Thoracic aorta (tissue), 2 donors: Measurements from ENCODE around the gene MNAT1. TPM values are rescaled to one million over a fixed set of nuclear protein-coding genes. Genes with fewer than 3 reads are reported as not detected.

Experiments used
- ATAC-seq: fragments of 150-250 bp; one replicate; pipeline ENCODE4 v1.8.0; 2017; ENCODE audit warnings: low read depth; ENCODE audit not compliant: insufficient number of reproducible peaks, low FRiP score
- DNase-seq: peaks from one replicate; pipeline ENCODE4 v3.0.0-alpha.2; 2020; ENCODE audit warnings: low spot score
- H3K27ac ChIP-seq, 2 donors: fragments of 200-600 bp; sonication (generic); 1 replicate in 1 of 2; 2 replicates in 1 of 2; pipeline ENCODE4 v1.5.1; 2016; ENCODE audit warnings: mild to moderate bottlenecking in 2 of 2, moderate library complexity in 2 of 2
- H3K27me3 ChIP-seq: fragments of 200-600 bp; sonication (generic); replicated peaks from 2 replicates; pipeline ENCODE4 v1.6.0; 2016; ENCODE audit warnings: mild to moderate bottlenecking; ENCODE audit not compliant: insufficient read depth
- H3K36me3 ChIP-seq: fragments of 200-600 bp; sonication (generic); one replicate; pipeline ENCODE4 v1.5.1; 2016
- H3K4me1 ChIP-seq, 2 donors: fragments of 200-600 bp; sonication (generic); 1 replicate in 1 of 2; 2 replicates in 1 of 2; pipeline versions ENCODE4 v1.5.1 to v1.6.0; 2016; ENCODE audit warnings: low read depth in 2 of 2, mild to moderate bottlenecking in 1 of 2; ENCODE audit not compliant: control insufficient read depth in 1 of 2
- H3K4me3 ChIP-seq: fragments of 200-600 bp; sonication (generic); 2 replicates; pipeline ENCODE4 v1.5.1; 2016; ENCODE audit warnings: mild to moderate bottlenecking
- H3K9me3 ChIP-seq: fragments of 200-600 bp; sonication (generic); 2 replicates; pipeline ENCODE4 v1.5.1; 2016
- total RNA-seq, 2 donors: library from RNA; depleted of rRNA; stranded (reverse); fragments of >200 nt; gene quantifications; one replicate each; pipeline versions ENCODE4 v1.1.0 to v1.2.3, GENCODE V29; 2016
- TF ChIP-seq, protein P1 (sequence below): fragments of 200-600 bp; sonication (generic); IDR thresholded peaks from one replicate; pipeline ENCODE4 v1.5.1; 2019; ENCODE audit warnings: antibody characterized with exemption

The MNAT1 gene
- total RNA-seq, 2 donors from 2014 or later = 32.4 to 52.3 TPM

DNA sequence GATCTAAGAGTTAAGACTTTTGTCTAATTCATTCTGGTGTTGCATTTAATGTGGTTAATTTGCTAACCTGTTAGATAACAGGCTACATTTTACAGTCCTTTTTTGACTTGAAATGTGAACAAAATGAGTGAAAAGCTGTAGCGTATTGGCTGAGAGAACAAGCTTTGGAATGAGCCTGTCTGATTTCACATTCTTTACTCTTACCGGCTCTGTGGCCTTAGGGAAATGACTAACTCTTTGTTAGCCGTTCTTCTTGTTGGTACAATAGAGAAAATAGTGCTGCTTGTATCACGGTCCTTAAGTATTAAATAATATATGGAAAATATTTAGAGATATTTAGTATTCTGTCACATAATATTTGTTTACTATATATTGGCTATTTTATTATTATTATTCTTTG is 1.9 kb downstream of the MNAT1 start:
- H3K27me3 ChIP-seq = no peaks in the 10 kb centered on the region
- TF ChIP-seq, protein P1, sequence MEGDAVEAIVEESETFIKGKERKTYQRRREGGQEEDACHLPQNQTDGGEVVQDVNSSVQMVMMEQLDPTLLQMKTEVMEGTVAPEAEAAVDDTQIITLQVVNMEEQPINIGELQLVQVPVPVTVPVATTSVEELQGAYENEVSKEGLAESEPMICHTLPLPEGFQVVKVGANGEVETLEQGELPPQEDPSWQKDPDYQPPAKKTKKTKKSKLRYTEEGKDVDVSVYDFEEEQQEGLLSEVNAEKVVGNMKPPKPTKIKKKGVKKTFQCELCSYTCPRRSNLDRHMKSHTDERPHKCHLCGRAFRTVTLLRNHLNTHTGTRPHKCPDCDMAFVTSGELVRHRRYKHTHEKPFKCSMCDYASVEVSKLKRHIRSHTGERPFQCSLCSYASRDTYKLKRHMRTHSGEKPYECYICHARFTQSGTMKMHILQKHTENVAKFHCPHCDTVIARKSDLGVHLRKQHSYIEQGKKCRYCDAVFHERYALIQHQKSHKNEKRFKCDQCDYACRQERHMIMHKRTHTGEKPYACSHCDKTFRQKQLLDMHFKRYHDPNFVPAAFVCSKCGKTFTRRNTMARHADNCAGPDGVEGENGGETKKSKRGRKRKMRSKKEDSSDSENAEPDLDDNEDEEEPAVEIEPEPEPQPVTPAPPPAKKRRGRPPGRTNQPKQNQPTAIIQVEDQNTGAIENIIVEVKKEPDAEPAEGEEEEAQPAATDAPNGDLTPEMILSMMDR = no peak
- H3K4me1 ChIP-seq = peaks cover 10 to 16% of the 10 kb centered on the region in 2 donors
- ATAC-seq (no peak), DNase-seq (no peak)
- H3K36me3 ChIP-seq = no peaks in the 10 kb centered on the region
- H3K9me3 ChIP-seq = no peaks in the 10 kb centered on the region
- peak overlapping the region; percentile 89 for H3K4me3 ChIP-seq
- H3K27ac ChIP-seq = no peak overlapping the region

DNA sequence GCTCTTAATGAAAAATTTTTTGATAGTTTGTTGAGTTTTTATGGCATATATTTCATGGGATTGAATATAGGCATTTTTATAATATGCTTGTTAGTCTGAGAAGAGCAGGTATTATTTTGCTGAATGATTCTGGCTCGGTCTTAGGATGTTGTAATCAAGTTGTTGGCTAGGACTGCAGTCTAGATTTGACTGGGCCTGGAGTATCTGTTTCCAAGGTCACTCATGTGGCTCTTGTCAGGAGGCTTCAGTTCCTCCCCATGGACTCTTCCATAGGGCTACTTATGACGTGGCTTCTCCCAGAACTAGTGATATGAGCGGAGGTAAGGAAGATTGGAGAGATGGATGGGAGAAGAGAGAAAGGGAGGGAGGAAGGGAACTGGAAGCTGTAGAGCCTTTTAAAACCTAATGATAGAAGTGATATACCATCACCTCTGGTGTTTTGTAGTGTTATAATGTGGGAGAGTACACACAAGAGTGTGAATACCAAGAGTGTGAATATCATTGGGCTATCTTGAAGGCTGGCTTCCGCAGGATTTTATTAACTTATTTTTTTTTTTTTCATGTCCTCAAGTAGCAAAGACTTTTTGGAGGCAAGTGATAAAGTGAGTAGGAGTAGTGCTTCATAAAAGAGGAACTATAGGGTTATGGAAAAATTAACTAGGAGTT is 4.4 kb downstream of the MNAT1 start:
- Histone ChIP-seq H3K4me3 (no peak overlapping the region), H3K4me1 (peaks cover 10 to 16% of the 10 kb centered on the region in 2 donors), H3K27me3 (no peaks in the 10 kb centered on the region), H3K27ac (no peak overlapping the region), H3K9me3 (no peaks in the 10 kb centered on the region), H3K36me3 (no peaks in the 10 kb centered on the region)
- DNase-seq (no peak), ATAC-seq (no peak)
- TF ChIP-seq, protein P1 = no peak

DNA sequence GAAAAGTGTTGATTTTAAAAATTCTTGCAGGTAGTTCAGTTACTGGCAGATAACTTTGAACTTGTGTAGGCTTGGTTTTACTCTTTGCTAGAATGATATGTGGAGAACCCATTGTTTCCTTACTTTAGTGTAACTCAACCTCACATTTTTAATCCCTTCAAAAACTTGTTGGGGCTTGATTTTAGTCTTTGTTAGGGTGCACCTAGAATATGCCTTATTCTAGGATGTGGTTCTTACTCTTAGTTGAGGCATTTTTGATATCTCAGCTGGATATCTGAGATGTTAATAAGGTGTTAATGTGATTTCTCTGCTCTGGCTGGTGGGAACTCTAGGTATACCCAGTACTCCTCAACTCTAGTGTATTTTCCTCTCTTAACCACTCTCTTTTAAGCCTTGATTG is 10.0 kb downstream of the MNAT1 start:
- no peaks in the 10 kb centered on the region for H3K9me3 ChIP-seq
- no peak overlapping the region for H3K27ac ChIP-seq
- no peaks in the 10 kb centered on the region for H3K36me3 ChIP-seq
- DNase-seq = no peak
- TF ChIP-seq, protein P1 = no peak
- H3K4me3 ChIP-seq = no peak overlapping the region
- H3K4me1 ChIP-seq = no peaks in the 10 kb centered on the region
- ATAC-seq = no peak
- H3K27me3 ChIP-seq = no peaks in the 10 kb centered on the region

DNA sequence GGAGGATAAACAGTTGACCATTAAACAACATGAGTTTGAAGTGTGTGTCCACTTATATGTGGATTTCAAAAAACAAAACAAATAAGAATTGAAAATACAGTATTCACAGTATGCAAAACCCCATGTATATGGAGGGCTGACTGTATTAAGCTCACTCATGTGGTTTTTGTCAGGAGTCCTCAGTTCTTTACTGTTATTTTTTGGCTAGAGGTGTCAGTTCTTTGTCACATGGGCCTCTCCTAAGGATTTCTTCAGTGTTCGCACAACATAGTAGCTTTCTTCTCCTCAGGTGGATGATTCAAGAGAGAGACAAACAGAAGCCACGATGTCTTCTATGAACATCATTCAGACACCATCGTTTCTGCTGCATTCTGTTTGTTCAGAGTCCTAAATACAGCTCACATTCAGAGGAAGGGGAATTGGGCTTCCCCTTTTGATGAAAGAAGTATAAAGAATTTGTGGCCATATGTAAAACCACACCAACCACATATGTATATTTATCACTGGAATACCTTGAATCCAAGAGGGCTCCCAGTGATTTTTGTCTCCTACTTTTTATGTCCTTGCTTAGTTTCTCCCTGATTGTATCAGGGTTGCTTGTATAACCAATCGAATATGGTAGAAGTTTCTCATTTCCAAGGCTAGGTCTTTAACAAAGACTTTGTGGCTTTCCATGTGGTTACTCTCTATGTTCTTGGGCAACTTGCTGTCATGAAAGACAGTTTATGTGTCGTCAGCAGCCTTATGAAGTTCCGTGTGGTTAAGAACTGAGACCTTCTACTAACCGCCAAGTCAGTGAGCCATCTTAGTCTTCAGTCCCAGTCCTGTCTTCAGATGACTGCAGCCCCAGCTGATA is 18.9 kb downstream of the MNAT1 start:
- DNase-seq (no peak), ATAC-seq (no peak)
- H3K9me3 ChIP-seq = no peaks in the 10 kb centered on the region
- H3K4me1 ChIP-seq = peaks cover 0 to 27% of the 10 kb centered on the region in 2 donors
- no peaks in the 10 kb centered on the region for H3K36me3 ChIP-seq
- TF ChIP-seq, protein P1 = no peak
- no peak overlapping the region for H3K27ac ChIP-seq
- H3K27me3 ChIP-seq = no peaks in the 10 kb centered on the region
- no peak overlapping the region for H3K4me3 ChIP-seq

DNA sequence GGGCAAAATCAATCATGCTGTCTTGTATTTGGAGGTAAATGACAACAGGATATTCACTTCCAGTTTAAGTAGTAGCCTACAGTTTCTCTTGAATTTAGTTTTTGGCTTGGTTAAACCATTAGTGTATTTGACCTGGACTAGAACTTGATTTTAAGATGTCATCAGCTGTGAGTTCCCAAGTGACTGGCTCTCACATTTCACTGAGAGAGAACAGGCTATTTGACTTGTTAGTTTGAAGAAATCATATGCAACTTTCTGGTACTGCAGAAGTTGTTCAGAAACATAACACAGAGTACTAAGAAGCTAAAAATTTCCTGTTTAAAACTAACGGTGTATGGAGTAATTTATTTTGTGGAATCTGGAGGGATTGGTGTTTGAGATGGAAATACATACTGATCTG is 22.3 kb downstream of the MNAT1 start:
- no peak overlapping the region for H3K27ac ChIP-seq
- DNase-seq (no peak), ATAC-seq (no peak)
- H3K4me3 ChIP-seq = no peak overlapping the region
- TF ChIP-seq, protein P1 = no peak
- peaks cover 0 to 27% of the 10 kb centered on the region in 2 donors for H3K4me1 ChIP-seq
- H3K27me3 ChIP-seq = no peaks in the 10 kb centered on the region
- H3K9me3 ChIP-seq = no peaks in the 10 kb centered on the region
- no peaks in the 10 kb centered on the region for H3K36me3 ChIP-seq
